Measurements from ENCODE around the gene BMI1.
"Not testable (repeated sequence)": the region's sequence is repeated elsewhere in the genome, so short reads cannot be mapped to it uniquely, and the experiment has no call there.

The BMI1 gene

GRCh38 chr10:22356324-22356873 is 35.5 kb downstream of the BMI1 start:
- no peak overlapping the region for H3K4me3 ChIP-seq (ENCODE audit: low read depth, low read length)
- no peak for TF ChIP-seq CTCF (IDR thresholded peaks at IDR 0.05; ENCODE audit: insufficient read depth, low read depth, low read length, missing control alignments)
- no peak for DNase-seq (ENCODE audit: low read depth)

GRCh38 chr10:22357770-22358169 is 36.9 kb downstream of the BMI1 start:
- DNase-seq (ENCODE audit: low read depth) = not testable (repeated sequence)

DNA sequence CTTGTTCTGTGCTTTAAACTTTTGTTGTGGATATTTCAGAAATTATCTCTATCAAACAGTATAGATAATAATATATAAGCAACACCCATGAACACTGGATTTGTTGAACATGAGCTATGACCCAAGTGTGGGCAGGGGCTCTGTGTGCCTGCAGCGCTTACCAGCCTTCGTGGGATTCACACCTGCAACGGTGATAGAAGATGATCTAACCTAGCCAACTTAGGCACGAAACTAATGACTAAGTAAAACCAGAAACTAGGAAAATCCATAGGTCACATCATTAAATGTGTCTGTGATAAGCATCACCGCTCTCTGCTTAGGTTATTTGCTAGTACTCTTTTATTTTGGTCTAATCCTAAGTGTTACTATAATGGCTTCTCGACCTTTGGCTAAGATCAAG is 42.4 kb downstream of the BMI1 start:
- H3K4me3 ChIP-seq (ENCODE audit: low read depth, low read length) = no peak overlapping the region
- DNase-seq (ENCODE audit: low read depth) = no peak
- TF ChIP-seq CTCF (IDR thresholded peaks at IDR 0.05; ENCODE audit: insufficient read depth, low read depth, low read length, missing control alignments) = no peak

More at GRCh38 chr10:22357770-22358169, 36.9 kb downstream of the BMI1 start:
- not testable (repeated sequence) for H3K4me3 ChIP-seq (ENCODE audit: low read depth, low read length)

DNA sequence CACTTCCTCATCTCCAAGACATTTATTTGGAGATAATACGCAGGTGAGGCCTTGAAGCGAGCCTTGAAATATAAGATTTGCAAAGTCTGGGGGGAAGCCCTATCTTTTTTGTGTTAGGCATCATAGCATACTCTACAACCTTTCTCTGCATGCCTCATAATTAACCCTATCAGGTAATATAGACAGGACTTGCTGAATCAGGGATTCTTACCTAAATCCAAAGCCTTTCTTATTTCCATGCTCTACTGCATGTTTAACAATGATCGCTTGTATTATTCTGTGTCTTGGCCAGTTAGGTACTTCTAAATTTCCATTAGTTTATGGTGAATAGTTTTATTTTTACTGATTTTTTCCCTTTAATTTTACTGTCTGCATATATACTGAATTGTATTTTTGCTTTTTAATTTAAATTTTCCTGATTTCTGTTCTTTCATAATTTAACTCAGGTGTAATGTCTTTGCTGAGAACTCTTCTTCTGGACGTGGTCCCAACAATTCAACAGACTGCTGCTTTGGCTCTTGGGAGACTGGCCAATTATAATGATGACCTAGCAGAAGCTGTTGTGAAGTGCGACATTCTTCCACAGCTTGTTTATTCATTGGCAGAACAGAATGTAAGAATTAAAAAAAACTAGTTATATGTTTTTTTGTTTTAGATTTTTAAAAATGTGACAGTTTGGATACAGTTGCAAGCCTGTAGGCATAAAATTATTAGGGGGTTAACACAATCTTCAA is 43.7 kb downstream of the BMI1 start:
- H3K4me3 ChIP-seq (ENCODE audit: low read depth, low read length) = no peak overlapping the region
- TF ChIP-seq CTCF (IDR thresholded peaks at IDR 0.05; ENCODE audit: insufficient read depth, low read depth, low read length, missing control alignments) = no peak
- DNase-seq (ENCODE audit: low read depth) = no peak

DNA sequence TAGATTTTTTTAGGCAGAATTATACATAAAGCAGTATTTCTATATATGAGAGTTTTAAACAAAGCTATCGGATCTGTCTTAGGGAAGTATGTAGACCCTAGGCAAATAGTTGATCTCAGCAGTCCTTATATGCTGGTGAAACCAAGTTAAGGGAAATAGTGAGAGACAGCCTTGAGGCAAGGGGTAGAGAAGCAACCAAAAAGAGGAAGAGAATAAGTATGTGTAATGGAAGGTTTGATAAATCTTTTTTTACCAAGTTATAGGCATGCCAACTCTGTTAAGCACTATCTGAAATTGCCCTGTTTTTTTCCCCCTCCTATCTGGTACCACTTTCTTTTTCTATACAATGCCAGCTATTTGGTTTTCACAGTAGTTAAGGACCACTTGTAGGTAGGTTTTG is 44.3 kb downstream of the BMI1 start:
- TF ChIP-seq CTCF (IDR thresholded peaks at IDR 0.05; ENCODE audit: insufficient read depth, low read depth, low read length, missing control alignments) = no peak
- no peak for DNase-seq (ENCODE audit: low read depth)
- no peak overlapping the region for H3K4me3 ChIP-seq (ENCODE audit: low read depth, low read length)

DNA sequence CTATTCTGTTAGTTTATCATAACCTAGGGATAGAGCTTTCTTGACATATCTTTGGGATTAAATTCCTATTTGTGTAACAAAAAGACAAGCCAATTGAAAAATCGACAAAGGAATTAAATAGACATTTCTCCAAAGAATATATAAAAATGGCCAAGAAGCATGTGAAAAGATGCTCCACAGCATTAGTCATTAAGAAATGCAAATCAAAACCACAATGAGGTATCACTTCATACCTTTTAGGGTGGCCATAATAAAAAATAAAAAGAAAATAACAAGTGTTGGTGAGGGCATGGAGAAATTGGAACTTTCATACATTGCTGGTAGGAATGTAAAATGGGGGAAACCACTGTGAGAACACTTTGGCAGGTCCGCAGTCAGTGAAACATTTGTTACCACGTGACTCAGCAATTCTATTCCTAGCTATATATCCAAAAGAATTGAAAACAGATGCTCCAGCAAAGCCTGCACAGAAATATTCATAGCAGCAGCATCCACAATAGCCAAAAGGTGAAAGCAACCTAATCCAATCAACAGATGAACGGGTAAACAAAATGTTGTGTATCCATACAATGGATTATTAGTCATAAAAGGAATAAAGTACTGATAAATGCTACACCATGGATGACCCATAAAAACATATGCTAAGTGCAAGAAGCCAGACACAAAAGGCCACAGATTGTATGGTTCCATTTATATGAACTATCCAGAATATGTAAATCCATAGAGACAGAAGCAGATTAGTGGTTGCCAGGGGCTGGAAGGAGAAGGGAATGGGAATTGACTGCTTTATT is 44.9 kb downstream of the BMI1 start:
- no peak for DNase-seq (ENCODE audit: low read depth)
- TF ChIP-seq CTCF (IDR thresholded peaks at IDR 0.05; ENCODE audit: insufficient read depth, low read depth, low read length, missing control alignments) = no peak
- no peak overlapping the region for H3K4me3 ChIP-seq (ENCODE audit: low read depth, low read length)

- no peak for TF ChIP-seq CTCF (IDR thresholded peaks at IDR 0.05; ENCODE audit: insufficient read depth, low read depth, low read length, missing control alignments)
Observed at GRCh38 chr10:22366435-22366703, 45.5 kb downstream of the BMI1 start.

More at GRCh38 chr10:22366435-22366703, 45.5 kb downstream of the BMI1 start:
- DNase-seq (ENCODE audit: low read depth) = no peak
- no peak overlapping the region for H3K4me3 ChIP-seq (ENCODE audit: low read depth, low read length)
